GM19025 (cell line): ENCODE results near the gene PBX1.

Experiments
- ATAC-seq: cut with Tn5 transposase; IDR thresholded peaks from one replicate; pipeline ENCODE4 v1.9.1; 2021; ENCODE audit warnings: mild to moderate bottlenecking, low read depth, moderate library complexity; ENCODE audit not compliant: unreplicated experiment

Gene PBX1

GRCh38 chr1:164742745-164743144, 183.8 kb downstream of the PBX1 start:
- no peak for ATAC-seq

DNA sequence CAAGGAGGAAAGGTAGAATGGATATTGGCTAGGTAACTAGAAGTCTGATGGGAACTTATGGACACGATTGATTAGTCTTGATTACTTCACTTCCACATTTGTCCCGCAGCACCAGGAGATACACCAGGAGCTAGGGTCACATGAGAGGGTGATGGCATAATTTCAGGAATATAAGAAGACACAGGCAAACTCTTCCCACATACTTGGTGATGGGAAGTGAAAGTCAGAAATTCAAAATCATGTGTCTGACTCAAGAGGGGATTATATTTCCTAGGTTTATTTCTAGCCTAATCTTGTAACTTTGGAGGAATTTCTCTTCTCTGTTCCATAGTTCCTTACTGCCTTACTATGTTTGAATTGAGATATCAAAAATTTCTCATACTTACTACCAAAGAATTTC, 185.0 kb downstream of the PBX1 start:
- ATAC-seq = no peak

GRCh38 chr1:164745736-164746135, 186.8 kb downstream of the PBX1 start:
- no peak for ATAC-seq

GRCh38 chr1:164746632-164747031, 187.6 kb downstream of the PBX1 start:
- no peak for ATAC-seq

DNA sequence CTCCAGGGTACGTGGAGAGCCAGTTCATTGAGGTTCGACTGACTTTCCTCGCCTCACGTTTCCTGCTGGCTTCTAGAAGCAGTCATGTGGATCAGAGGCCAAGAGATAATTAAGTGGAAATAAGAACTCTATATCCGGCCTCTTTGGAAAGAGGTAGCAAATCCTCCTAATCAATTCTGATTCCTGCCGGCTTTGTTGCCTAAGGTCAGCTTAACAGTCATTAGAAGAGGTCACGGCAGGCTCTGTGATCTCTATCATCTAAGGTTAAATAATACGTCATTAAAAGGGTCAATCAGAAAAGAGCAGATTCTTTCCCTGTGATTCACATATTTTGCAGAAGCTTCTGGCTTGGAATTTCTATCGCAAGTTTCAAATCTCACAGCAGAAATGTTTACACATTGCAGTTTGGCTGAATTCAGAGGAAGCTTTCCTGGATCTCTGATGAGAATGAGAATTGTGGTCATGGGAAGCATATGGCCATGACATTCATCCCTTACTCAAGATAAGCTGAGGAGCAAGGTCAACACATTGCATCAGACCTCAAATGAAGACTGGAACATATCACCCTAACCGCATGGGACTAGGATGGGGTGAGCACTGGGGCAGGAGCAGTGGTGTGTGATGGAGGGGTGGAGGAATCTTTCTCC, 189.4 kb downstream of the PBX1 start:
- ATAC-seq = no peak

GRCh38 chr1:164753521-164754077, 194.6 kb downstream of the PBX1 start:
- ATAC-seq = no peak

DNA sequence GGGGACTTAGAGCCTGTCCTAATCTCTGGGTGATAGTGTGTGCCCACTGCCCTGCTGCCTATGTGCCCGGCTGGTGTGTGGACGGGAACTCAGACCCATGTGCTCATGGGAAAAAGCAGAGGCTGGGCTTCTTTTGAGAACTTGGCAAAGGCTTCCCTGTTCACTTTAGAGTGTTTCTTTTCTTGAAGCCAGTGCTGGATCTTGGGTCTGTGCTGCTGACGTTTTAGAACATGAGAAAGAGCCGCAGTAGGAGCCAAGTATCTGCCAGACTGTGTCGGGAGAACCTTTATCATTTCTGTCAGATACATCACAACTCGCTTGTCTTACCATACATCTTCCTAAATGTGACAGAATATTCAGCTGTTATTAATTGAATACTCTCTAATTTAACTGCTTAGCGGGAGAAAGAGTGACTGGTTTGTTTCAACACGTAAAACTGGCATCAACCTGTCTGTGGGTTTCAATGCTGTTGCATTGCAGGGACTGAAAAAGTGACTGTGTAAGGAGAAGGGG, 195.2 kb downstream of the PBX1 start:
- ATAC-seq = no peak

DNA sequence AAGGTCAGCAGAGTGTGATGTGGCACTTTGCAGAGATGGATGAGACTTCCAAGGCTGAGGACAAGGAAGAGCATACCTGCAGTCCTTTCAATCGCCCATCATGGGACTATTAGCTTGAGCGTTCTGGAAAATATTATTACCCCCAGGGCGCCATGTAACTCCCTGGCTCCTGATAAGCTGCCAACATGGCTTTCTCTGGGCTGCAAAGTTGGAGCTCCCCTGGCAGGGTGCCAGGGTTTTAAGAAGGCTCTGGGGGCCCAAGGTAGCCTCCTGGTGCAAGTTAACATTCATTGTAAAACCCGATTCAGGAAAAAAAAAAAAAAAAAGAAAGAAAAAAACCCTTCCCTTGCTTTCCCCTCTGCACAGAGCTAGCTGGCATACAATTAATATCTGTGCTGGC, 196.7 kb downstream of the PBX1 start:
- no peak for ATAC-seq

- ATAC-seq = no peak
Measured at GRCh38 chr1:164756741-164757140, 197.8 kb downstream of the PBX1 start.

GRCh38 chr1:164757625-164758024, 198.6 kb downstream of the PBX1 start:
- ATAC-seq = no peak

GRCh38 chr1:164759144-164759920, 200.3 kb downstream of the PBX1 start:
- ATAC-seq = no peak

DNA sequence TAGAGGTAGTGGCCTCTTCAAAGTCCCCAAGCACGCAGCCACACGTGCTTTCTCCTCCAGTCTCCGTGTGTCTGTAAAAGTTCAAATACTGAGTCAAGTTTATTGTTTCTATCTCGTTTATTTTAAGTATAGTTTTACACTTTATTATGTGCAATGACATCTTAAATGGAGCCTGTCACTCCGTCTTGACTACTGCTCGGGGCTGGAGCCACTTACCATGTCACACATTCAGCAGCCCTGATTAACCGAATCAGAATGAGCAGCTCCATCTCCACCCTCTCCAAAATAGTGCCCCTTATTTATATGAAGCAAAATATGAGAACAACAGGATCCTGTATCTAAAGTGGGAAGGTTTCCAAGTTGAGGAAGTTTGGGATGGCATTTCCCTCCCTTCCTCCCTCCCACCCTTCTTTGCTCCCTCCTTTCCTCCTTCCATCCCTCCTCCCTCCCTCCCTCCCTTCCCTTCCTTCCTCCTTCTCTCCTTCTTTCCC, 201.0 kb downstream of the PBX1 start:
- no peak for ATAC-seq

DNA sequence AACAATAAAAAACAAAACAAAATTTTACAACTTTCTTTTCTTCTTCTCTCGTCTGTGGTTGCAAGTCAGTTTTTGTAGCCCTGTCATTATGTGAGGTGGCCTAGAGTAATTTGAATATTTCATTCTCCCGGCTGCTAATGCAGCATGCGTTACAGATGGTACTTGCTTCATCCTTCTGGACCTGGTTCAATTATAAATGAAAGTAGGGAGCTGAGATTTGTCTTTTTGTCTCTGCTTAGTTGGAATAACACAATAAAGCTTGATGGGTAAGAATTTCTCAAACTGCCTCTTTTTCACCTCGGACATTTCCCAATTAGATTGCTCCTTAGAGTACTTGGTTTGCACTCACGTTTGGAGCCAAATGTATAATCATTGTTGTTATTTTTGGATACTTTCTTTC, 201.6 kb downstream of the PBX1 start:
- ATAC-seq = no peak

DNA sequence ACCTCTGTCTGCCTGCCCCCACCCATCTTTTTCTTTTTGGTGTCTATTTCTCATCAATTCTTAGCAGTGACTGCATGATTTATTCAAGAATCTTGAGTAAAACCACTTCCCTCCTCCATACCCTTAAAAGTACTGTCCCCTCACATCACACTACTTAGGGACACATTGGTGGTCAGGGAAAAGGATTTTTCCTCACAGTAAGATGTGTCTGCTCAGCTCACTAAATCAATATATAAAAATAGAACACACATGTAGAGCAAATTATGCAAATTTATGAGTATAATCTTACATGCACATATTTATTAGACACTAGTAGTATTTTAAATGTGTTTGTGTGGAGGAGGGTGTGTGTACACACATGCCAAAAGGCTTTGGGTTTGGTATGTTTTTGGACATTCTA, 202.0 kb downstream of the PBX1 start:
- ATAC-seq = no peak

DNA sequence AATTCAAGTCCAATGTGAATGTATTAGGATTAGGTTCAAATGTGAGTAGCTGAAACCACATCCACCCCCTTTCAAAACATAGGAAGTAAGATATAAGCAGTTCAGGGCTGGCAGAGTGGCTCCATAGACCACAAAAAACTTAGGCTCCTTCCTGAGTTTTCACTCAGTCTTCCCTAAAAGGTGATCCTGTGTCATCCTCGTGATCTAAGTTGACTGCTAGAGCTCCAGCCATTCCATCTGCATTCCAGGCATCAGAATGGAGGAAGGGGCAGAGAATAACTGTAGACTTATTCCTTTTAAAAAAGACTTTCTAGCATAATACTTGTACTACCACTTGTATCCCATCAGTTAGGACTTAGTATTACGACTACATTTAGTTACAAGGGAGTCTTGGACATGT, 204.1 kb downstream of the PBX1 start:
- ATAC-seq = no peak

GRCh38 chr1:164764333-164764732, 205.3 kb downstream of the PBX1 start:
- ATAC-seq = no peak

GRCh38 chr1:164765557-164765956, 206.6 kb downstream of the PBX1 start:
- no peak for ATAC-seq

DNA sequence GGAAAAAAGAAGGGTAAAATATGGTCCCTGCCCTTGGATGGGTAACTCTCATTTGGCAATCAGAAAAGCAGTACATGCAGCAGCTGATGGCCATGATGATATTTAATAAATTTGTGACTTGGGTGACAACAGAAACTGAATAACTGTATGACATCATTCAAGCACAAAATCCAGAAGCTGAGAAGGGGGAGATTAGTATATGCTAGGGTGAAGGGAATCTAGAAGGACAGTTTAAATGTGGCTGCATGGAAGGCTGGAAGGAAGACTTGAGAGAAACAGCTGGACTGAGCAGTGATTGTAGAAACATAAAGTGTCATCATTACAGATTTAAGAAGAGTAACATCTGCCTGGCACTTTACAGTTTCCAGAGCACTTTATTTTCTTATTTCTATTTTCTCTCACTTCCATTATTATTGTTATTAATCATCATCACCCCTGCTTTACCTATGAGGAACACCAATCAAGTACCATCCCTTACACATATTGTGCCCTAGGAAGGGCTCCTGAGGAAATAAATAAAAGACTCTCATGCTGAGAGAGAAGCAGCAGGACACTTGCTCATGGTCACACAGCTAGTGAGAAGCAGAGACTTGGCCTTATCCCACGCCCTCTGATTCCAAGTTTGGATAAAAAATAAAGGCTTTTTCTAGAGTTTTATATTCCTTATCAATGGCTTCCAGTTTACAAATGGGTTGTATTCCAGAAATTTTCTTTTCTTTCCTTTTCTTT, 207.2 kb downstream of the PBX1 start:
- no peak for ATAC-seq

DNA sequence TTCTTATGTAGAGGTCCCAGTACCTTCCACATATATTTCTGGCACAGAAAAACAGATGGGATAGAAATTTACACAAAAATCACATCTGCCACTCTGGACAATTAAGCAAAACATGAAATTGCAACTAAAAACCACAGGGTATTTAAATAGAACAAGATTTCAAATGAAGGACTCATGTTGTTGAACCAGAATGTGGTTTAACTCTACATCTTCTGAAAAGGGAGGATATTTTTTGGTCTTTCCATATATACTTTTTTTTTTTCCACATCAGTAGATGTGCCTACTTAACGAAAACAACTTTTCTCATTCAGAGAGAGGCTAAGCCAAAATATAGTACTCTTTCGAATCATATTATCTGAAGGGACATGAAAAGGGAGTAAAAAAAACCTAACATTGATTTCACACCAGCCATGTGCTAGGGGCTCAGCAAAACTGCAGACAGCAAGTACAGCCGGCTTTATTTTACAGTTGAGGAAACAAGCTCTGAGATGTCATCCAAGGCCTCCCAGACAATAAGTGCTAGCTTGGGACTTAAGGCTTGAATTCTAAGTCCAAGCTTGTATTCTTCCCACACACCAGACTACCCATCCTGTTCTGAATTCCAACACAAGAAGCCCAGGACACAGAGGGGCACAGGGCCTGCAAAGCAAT, 208.9 kb downstream of the PBX1 start:
- ATAC-seq = no peak

- ATAC-seq = no peak
Measured at GRCh38 chr1:164768619-164769018, 209.6 kb downstream of the PBX1 start.
